GM12891 (cell line): ENCODE results near the gene STARD10.

Source experiments
- POLR2A ChIP-seq: IDR thresholded peaks from 2 replicates; pipeline ENCODE4 v1.6.1; 2011; ENCODE audit warnings: low read depth, low read length, control low read depth
- TAF1 ChIP-seq: IDR thresholded peaks from 2 replicates; pipeline ENCODE4 v1.6.1; 2011; ENCODE audit warnings: low read depth, low read length, control low read depth

DNA sequence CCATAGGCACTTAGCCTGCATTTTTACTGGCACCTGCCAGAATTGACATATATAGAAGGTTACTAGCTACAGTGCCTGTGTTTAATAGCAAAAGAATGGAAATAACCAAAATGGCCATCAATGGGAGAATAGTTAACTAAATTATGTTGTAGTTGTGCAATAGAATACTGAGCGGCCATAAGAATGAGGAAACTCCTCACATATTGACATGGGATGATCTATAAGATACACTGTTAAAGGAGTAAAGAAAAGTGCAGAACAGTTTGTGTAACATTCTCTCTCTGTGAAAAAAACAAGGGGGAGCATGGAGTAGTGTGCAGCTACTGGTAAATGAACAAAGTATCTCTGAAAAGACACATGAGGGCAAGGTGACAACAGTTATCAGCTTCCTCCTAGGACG is 63.1 kb downstream of the STARD10 start:
- TF ChIP-seq POLR2A (no peak), TAF1 (no peak)
